Right atrium auricular region (tissue), 2 donors: Measurements from ENCODE around the gene RGPD6. TPM values are rescaled to one million over a fixed set of nuclear protein-coding genes. Genes with fewer than 3 reads are reported as not detected.
"Not testable (repeated sequence)": the region's sequence is repeated elsewhere in the genome, so short reads cannot be mapped to it uniquely, and the experiment has no call there.

ENCODE experiments used
- DNase-seq: peaks from one replicate; pipeline ENCODE4 v3.0.0-alpha.2; 2019; ENCODE audit warnings: low spot score
- H3K27ac ChIP-seq, 2 donors: fragments of 200-600 bp; sonication (generic); 1 replicate in 1 of 2; 2 replicates in 1 of 2; pipeline ENCODE4 v1.5.1; 2016 to 2019
- H3K27me3 ChIP-seq, 2 donors: fragments of 200-600 bp; sonication (generic); one replicate each; pipeline versions ENCODE4 v1.5.1 to v1.6.0; 2017 to 2019
- H3K36me3 ChIP-seq: fragments of 200-600 bp; sonication (generic); one replicate; pipeline ENCODE4 v1.5.1; 2016
- H3K4me1 ChIP-seq, 2 donors: fragments of 200-600 bp; sonication (generic); one replicate each; pipeline versions ENCODE4 v1.5.1 to v1.6.0; 2017 to 2019
- H3K4me3 ChIP-seq, 2 donors: fragments of 200-600 bp; sonication (generic); 1 replicate in 1 of 2; 2 replicates in 1 of 2; pipeline ENCODE4 v1.5.1; 2017 to 2019; ENCODE audit warnings: mild to moderate bottlenecking in 1 of 2, moderate library complexity in 1 of 2
- H3K9me3 ChIP-seq, 2 donors: fragments of 200-600 bp; sonication (generic); one replicate each; pipeline ENCODE4 v1.5.1; 2019
- total RNA-seq, 2 donors: library from RNA; depleted of rRNA; stranded (reverse); fragments of >200 nt; gene quantifications; one replicate each; pipeline ENCODE4 v1.1.0, GENCODE V29; 2016

RGPD6 gene
- total RNA-seq, result 10 to 100 TPM; 21.1 to 21.7 TPM

- H3K9me3 ChIP-seq, H3K4me3 ChIP-seq, H3K27me3 ChIP-seq, H3K36me3 ChIP-seq, H3K4me1 ChIP-seq, H3K27ac ChIP-seq, DNase-seq: not testable (repeated sequence)
Measured at GRCh38 chr2:110576763-110577416, at the start of gene RGPD6. RGPD6 (minus strand) TSS chr2:110577222; CDS start chr2:110577024, 198 bp downstream.

DNA sequence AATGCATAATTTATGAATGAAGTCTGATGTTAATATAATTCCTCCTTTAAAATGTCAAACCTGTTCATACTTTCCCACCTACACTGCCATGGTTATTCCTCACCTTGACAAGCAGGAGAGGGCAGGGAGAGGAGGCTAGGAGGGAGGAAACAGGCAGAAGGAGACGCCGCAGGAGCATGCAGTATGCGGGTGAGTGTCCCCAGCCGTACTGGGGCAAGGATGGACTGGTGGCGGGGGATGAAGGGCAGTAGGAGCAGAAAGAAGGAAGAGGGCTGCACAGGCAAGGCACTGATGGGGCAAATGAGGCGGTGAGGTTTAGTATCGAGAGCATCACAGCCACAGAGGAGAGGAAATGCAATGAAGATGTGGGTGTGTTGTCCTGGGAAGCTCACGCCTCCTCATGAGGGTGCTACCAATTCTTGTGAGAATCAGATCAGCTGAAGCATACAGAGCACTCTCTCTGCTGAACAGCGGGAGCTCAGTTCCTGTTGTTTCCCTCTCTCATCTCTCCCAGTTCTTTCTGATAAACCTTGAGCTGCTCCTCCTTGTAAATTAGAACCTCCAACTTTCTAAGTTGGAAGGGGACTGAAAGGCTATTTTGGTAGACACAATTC lies 42.4 kb upstream of the RGPD6 start:
- H3K9me3 ChIP-seq, H3K27ac ChIP-seq, H3K27me3 ChIP-seq, H3K4me3 ChIP-seq, H3K36me3 ChIP-seq, DNase-seq, H3K4me1 ChIP-seq: not testable (repeated sequence)

- not testable (repeated sequence) for H3K36me3 ChIP-seq, H3K4me1 ChIP-seq, H3K27ac ChIP-seq, H3K27me3 ChIP-seq, DNase-seq, H3K9me3 ChIP-seq, H3K4me3 ChIP-seq
Measured at GRCh38 chr2:110613927-110614326, 36.9 kb upstream of the RGPD6 start.

DNA sequence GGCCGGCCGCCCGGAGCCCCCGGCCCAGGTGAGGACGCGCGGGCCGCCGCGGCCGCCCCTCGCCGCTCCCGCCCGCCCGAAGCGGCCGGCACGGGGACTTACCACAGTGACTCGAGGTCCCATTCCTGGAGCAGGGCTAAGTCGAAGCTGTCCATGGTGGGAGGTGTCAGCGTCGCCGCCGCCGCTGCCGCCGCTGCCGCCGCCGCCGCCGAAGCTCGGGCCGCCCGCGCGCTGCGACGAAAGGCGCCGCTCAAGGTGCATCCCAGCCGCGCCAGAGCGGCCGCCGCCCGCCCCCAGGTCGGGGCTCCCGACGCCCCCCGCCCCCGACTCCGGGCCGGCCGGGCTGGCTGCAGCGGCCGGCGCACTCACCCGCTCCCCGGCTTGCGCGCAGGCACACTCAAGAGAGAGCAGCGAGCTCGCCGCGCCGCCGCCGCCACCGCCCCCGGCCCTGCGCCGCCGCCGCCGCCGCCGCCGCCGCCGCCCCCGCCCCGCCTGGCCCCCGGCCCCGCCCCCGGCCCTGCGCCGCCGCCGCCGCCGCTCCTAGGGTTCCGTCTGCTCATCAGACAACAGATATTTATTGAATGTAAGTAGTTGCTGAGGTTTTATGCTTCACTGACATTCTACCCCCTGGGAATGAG lies 33.7 kb upstream of the RGPD6 start:
- peak overlapping the region in 1 of 2 donors; percentile 27 for H3K4me3 ChIP-seq
- not testable (repeated sequence) for H3K36me3 ChIP-seq, H3K27me3 ChIP-seq, DNase-seq, H3K4me1 ChIP-seq, H3K9me3 ChIP-seq, H3K27ac ChIP-seq

DNA sequence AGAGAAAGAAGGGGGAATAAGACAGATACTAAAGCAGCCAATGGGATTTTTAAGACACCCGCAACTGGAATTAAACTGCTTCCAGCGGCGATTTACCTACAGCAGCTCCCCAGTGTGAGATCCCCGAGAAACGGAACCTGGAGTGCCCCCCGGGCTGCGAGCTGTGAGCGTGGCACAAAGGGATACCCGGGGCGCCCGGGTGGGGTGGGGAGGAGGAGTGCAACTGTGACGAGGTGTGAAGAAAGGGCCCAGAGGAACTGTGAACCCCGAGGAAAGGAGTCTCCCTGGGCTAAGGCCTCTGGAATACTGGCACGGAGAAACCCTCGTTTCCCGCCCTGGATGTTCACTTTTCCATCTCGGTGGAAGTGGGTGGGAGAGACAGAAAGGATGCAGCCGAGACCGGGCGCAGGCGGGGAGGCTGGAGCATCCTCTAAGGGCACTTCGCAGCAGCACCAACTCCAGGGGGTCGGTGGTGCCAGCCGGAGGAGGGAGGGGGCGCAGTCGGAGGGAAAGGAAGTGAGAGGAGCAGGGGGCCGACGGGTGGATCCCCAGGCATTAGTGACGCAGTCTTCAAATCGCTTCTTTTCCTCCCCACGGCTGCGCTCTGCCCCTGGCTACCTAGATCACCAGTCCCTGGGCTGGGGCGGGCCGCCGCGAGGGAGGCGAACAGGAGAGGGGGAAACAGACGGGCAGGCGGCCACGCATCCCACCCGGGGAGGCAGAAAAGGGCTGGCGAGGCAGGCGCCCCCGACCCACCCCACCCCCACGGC lies 33.0 kb upstream of the RGPD6 start:
- H3K9me3 ChIP-seq, DNase-seq, H3K27me3 ChIP-seq, H3K4me1 ChIP-seq, H3K27ac ChIP-seq, H3K36me3 ChIP-seq: not testable (repeated sequence)
- H3K4me3 ChIP-seq, result peak overlapping the region in 1 of 2 donors; percentile 27

- not testable (repeated sequence) for H3K27ac ChIP-seq, H3K4me3 ChIP-seq, H3K9me3 ChIP-seq, H3K4me1 ChIP-seq, H3K36me3 ChIP-seq, DNase-seq, H3K27me3 ChIP-seq
Measured at GRCh38 chr2:110608788-110609502, 31.9 kb upstream of the RGPD6 start.

GRCh38 chr2:110605057-110605456 lies 28.0 kb upstream of the RGPD6 start:
- H3K4me1 ChIP-seq, H3K27me3 ChIP-seq, H3K9me3 ChIP-seq, H3K4me3 ChIP-seq, DNase-seq, H3K27ac ChIP-seq, H3K36me3 ChIP-seq: not testable (repeated sequence)

- H3K27ac ChIP-seq, H3K27me3 ChIP-seq, H3K4me3 ChIP-seq, H3K36me3 ChIP-seq, DNase-seq, H3K4me1 ChIP-seq, H3K9me3 ChIP-seq: not testable (repeated sequence)
Measured at GRCh38 chr2:110603917-110604591, 27.0 kb upstream of the RGPD6 start.

DNA sequence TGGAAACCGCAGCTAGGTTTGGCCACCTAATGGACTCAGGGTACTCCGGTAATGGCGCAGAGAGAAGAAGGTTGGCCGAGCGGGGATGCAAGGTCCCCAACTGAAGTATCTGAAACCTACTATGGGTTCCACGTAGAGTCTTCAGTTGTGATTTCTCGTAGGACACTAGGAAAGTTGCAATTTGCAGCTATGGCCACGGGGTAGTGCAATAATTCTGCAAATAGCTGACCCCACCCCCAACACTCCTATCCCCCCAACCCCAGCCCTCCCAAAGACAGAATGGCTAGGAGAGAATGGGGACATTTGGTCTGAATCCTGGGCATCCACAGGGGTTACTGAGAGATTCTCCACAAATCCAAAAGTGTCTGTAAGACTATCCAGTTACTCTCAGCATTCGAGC lies 25.1 kb upstream of the RGPD6 start:
- not testable (repeated sequence) for H3K36me3 ChIP-seq, H3K4me3 ChIP-seq, H3K4me1 ChIP-seq, H3K27ac ChIP-seq, H3K27me3 ChIP-seq, H3K9me3 ChIP-seq, DNase-seq

DNA sequence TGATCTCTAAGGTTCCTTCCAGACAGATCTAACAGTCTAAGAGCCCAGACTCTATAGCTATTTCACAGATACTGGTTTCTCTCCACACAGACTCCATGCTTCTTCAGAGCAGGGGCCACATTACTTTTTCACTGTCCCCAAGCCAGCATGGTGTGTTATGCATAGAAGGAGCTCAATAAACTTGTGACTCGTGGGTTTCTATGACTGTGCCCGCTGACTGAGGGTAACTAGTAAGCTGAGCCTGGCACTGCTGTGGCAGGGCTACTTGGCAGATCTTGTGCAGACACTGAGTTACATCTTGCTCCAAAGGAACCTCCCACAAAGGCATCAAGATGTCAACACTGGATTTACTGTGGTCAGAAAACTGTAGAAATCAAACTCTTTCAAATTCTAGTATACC lies 15.0 kb upstream of the RGPD6 start:
- DNase-seq, H3K4me1 ChIP-seq, H3K27ac ChIP-seq, H3K27me3 ChIP-seq, H3K4me3 ChIP-seq, H3K36me3 ChIP-seq, H3K9me3 ChIP-seq: not testable (repeated sequence)

DNA sequence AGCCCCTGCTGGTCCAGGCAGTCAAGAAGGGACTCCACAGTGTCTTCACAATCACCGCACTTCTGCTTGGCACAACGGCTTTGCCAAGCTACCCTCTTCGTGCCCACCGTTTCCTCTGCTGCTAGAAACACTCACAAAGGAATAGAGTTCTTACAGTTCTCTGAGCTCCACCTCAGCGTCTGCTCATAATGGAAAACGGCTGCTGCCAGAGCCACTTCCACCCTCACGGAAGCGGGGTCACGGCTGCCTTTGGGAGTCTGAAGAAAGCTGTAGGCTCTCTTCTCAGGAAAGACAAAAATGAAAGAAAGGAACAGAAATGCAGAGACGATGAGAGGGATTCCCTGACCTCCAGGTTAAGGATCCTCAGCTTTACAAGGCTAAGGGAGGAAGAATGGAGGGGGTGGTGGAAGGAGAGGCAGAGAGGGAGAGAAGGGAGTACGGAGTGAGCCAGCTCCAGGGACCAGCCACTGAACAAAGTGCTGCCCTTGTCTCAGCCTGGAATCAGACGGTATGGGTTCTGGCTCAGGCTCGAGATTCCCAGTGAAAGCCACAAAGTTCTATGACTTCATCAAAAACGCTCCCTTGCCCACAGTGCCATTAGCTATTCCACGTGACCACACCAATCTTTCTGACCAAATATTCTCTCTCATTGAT lies 12.8 kb upstream of the RGPD6 start:
- not testable (repeated sequence) for H3K4me3 ChIP-seq, H3K27me3 ChIP-seq

GRCh38 chr2:110588520-110588919 lies 11.5 kb upstream of the RGPD6 start:
- H3K27ac ChIP-seq, DNase-seq, H3K9me3 ChIP-seq, H3K4me3 ChIP-seq, H3K4me1 ChIP-seq, H3K27me3 ChIP-seq, H3K36me3 ChIP-seq: not testable (repeated sequence)

More for the DNA sequence above, 12.8 kb upstream of the RGPD6 start:
- H3K4me1 ChIP-seq, H3K36me3 ChIP-seq, H3K27ac ChIP-seq, DNase-seq, H3K9me3 ChIP-seq: not testable (repeated sequence)

- not testable (repeated sequence) for H3K27me3 ChIP-seq, H3K9me3 ChIP-seq, H3K4me1 ChIP-seq, H3K36me3 ChIP-seq, H3K4me3 ChIP-seq, DNase-seq, H3K27ac ChIP-seq
Measured at GRCh38 chr2:110579216-110579965, 2.4 kb upstream of the RGPD6 start.
